GM23338 (cell line): ENCODE results near the gene LSM14B. TPM values are rescaled to one million over a fixed set of nuclear protein-coding genes. Genes with fewer than 3 reads are reported as not detected.

Source experiments
- ATAC-seq: fragments of 200-7000 bp; cut with Tn5 transposase; 3 replicates; pipeline ENCODE4 v1.9.1; 2020
- DNase-seq: peaks from one replicate; pipeline ENCODE4 v3.0.0-alpha.2; 2015; ENCODE audit warnings: low spot score
- H2AFZ ChIP-seq: fragments of 200-600 bp; sonication (generic); 2 replicates; pipeline ENCODE4 v1.8.0; 2016; ENCODE audit warnings: antibody characterized with exemption, mild to moderate bottlenecking, moderate library complexity
- H3F3A ChIP-seq: fragments of 200-600 bp; sonication (generic); replicated peaks from 2 replicates; pipeline ENCODE4 v1.8.0; 2017; ENCODE audit warnings: antibody characterized with exemption, mixed run types, low read depth
- H3K27ac ChIP-seq: fragments of 200-600 bp; sonication (generic); 2 replicates; pipeline ENCODE4 v1.6.1; 2016; ENCODE audit warnings: low read depth
- H3K27me3 ChIP-seq: fragments of 200-600 bp; sonication (generic); 2 replicates; pipeline ENCODE4 v1.8.0; 2016; ENCODE audit warnings: mild to moderate bottlenecking, mixed run types, moderate library complexity; ENCODE audit not compliant: insufficient read depth
- H3K36me3 ChIP-seq: fragments of 200-600 bp; sonication (generic); 2 replicates; pipeline ENCODE4 v1.8.0; 2016; ENCODE audit warnings: mild to moderate bottlenecking; ENCODE audit not compliant: insufficient read depth
- H3K4me1 ChIP-seq: fragments of 200-600 bp; sonication (generic); 2 replicates; pipeline ENCODE4 v1.8.0; 2016; ENCODE audit warnings: mild to moderate bottlenecking, moderate library complexity; ENCODE audit not compliant: insufficient read depth
- H3K4me2 ChIP-seq: fragments of 200-600 bp; sonication (generic); 2 replicates; pipeline ENCODE4 v1.7.1; 2017; ENCODE audit warnings: mixed run types
- H3K4me3 ChIP-seq: fragments of 200-600 bp; sonication (generic); 2 replicates; pipeline ENCODE4 v1.6.1; 2016; ENCODE audit warnings: mixed run types
- H3K79me2 ChIP-seq: fragments of 200-600 bp; sonication (generic); replicated peaks from 2 replicates; pipeline ENCODE4 v1.8.0; 2017; ENCODE audit warnings: mild to moderate bottlenecking; ENCODE audit not compliant: insufficient read depth
- H3K9me2 ChIP-seq: fragments of 200-600 bp; sonication (generic); 2 replicates; pipeline ENCODE4 v1.8.0; 2017; ENCODE audit not compliant: insufficient read depth
- H4K20me1 ChIP-seq: fragments of 200-600 bp; sonication (generic); replicated peaks from 2 replicates; pipeline ENCODE4 v1.8.0; 2017; ENCODE audit warnings: mild to moderate bottlenecking; ENCODE audit not compliant: insufficient read depth
- H3K27ac Mint-ChIP-seq: 2 replicates; pipeline ENCODE4 v1.8.0; 2020; ENCODE audit warnings: inconsistent platforms, mild to moderate bottlenecking, moderate library complexity, mixed read lengths
- H3K27me3 Mint-ChIP-seq: 3 replicates; pipeline ENCODE4 v1.8.0; 2022; ENCODE audit warnings: low read depth, mild to moderate bottlenecking, moderate library complexity, mixed read lengths, inconsistent platforms; ENCODE audit not compliant: insufficient read depth, poor library complexity
- H3K36me3 Mint-ChIP-seq: 3 replicates; pipeline ENCODE4 v1.8.0; 2021; ENCODE audit warnings: low read depth, mild to moderate bottlenecking, inconsistent platforms, moderate library complexity, mixed read lengths
- H3K4me1 Mint-ChIP-seq: 3 replicates; pipeline ENCODE4 v1.8.0; 2020; ENCODE audit warnings: mild to moderate bottlenecking, inconsistent platforms, mixed read lengths
- H3K4me3 Mint-ChIP-seq: 3 replicates; pipeline ENCODE4 v1.8.0; 2021; ENCODE audit warnings: moderate library complexity, mild to moderate bottlenecking, inconsistent platforms, mixed read lengths
- H3K9me3 Mint-ChIP-seq: 3 replicates; pipeline ENCODE4 v1.8.0; 2020; ENCODE audit warnings: moderate library complexity, mild to moderate bottlenecking, inconsistent platforms, mixed read lengths
- CREB1 ChIP-seq: fragments of 250-450 bp; sonication (Bioruptor Pico); IDR thresholded peaks from 2 replicates; pipeline ENCODE4 v1.5.0; 2020; ENCODE audit warnings: low read depth, mild to moderate bottlenecking, moderate library complexity
- EZH2 ChIP-seq: fragments of 200-600 bp; sonication (generic); IDR thresholded peaks from one replicate; pipeline ENCODE4 v1.8.0; 2017; ENCODE audit warnings: antibody characterized with exemption, mild to moderate bottlenecking, low read depth; ENCODE audit not compliant: unreplicated experiment
- EZH2phosphoT487 ChIP-seq: fragments of 200-600 bp; sonication (generic); IDR thresholded peaks from one replicate; pipeline ENCODE4 v1.8.1; 2018; ENCODE audit warnings: antibody characterized with exemption; ENCODE audit not compliant: unreplicated experiment
- JUNB ChIP-seq: IDR thresholded peaks from one replicate; pipeline ENCODE4 v1.6.1; 2016; ENCODE audit warnings: antibody characterized with exemption; ENCODE audit not compliant: unreplicated experiment
- NANOG ChIP-seq: IDR thresholded peaks from 2 replicates; pipeline ENCODE4 v1.6.1; 2016; ENCODE audit warnings: antibody characterized with exemption, borderline replicate concordance
- POLR2AphosphoS5 ChIP-seq: IDR thresholded peaks from 2 replicates; pipeline ENCODE4 v1.6.1; 2016; ENCODE audit warnings: antibody characterized with exemption, low read depth
- REST ChIP-seq: IDR thresholded peaks from one replicate; pipeline ENCODE4 v1.6.1; 2018; ENCODE audit warnings: antibody characterized with exemption; ENCODE audit not compliant: unreplicated experiment
- ZNF114 ChIP-seq: fragments of 250-450 bp; sonication (Bioruptor Pico); IDR thresholded peaks from 2 replicates; pipeline ENCODE4 v1.5.0; 2020; ENCODE audit warnings: mild to moderate bottlenecking, moderate library complexity
- ZNF331 ChIP-seq: fragments of 250-450 bp; sonication (Bioruptor Pico); IDR thresholded peaks from 2 replicates; pipeline ENCODE4 v1.5.0; 2020; ENCODE audit warnings: low read depth, mild to moderate bottlenecking, moderate library complexity
- polyA plus RNA-seq: library from polyadenylated mRNA; unstranded; fragments of >200 nt; fragmentation: Nextera tagmentation; extraction: Ambion mirVana; gene quantifications from 2 replicates; pipeline ENCODE4 v1.2.1, GENCODE V29; 2016
- total RNA-seq: library from RNA; depleted of rRNA; stranded (reverse); fragments of >200 nt; shearing (Covaris generic); gene quantifications from 2 replicates; pipeline ENCODE4 v1.2.3, GENCODE V29; 2014
- TF ChIP-seq, protein P1 (sequence below): IDR thresholded peaks from 2 replicates; pipeline ENCODE4 v1.6.1; 2016; ENCODE audit warnings: antibody characterized with exemption
- TF ChIP-seq, protein P2 (sequence below), 2 experiments: fragments of 200-600 bp in 1 of 2; sonication (generic) in 1 of 2; conservative IDR thresholded peaks; 2 replicates each; pipeline versions ENCODE4 v1.5.1 to v1.6.1; 2016 to 2017; ENCODE audit warnings: antibody characterized with exemption in 2 of 2, low read depth in 2 of 2, mild to moderate bottlenecking in 2 of 2, moderate library complexity in 1 of 2

The LSM14B gene
- total and polyA plus RNA-seq, 2 experiments from 2014 or later: 9.6 to 55.7 TPM

DNA sequence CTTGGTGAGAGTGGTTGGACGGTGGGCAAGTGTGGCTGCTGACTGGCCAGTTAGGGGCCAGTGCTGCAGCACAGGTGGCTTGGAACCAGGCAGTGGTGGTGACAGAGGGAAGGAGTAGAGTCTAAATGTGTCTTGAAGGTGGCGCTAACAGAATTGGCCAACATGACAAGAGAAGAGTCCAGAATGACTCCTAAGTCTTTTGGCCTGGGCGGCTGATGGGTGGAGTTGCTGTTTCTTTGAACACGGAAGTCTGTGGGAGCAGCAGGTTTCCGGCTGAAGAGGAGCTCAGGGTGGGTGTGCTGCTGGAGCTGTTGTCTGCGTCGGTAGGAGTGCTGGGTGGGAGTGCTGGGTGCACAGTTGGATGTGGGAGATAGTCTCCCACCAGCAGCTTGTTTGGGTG lies 10.1 kb downstream of the LSM14B start:
- Mint-ChIP-seq H3K4me3 (no peak overlapping the region; the same call in 2 of the 3 replicates), H3K27me3 (peaks cover 12% of the 10 kb centered on the region), H3K4me1 (peaks cover 2% of the 10 kb centered on the region; the same call in 1 of the 3 replicates), H3K9me3 (no peaks in the 10 kb centered on the region; the same call in 2 of the 3 replicates), H3K36me3 (peaks cover 96% of the 10 kb centered on the region), H3K27ac (no peak overlapping the region)
- Histone ChIP-seq H2AFZ (no peak overlapping the region), H3K4me1 (no peaks in the 10 kb centered on the region), H3K4me3 (no peak overlapping the region), H3K36me3 (peaks cover 54% of the 10 kb centered on the region), H3K27ac (no peak overlapping the region), H4K20me1 (peaks cover 33% of the 10 kb centered on the region), H3K27me3 (no peaks in the 10 kb centered on the region), H3K4me2 (no peak overlapping the region), H3K79me2 (peaks cover 18% of the 10 kb centered on the region; the same call in 1 of the 2 replicates), H3F3A (peaks cover 13% of the 10 kb centered on the region), H3K9me2 (no peaks in the 10 kb centered on the region)
- ATAC-seq: no peak
- no peak for DNase-seq
- TF ChIP-seq CREB1 (CRISPR knock-in tag) (no peak), NANOG (no peak), JUNB (no peak), REST (no peak), POLR2AphosphoS5 (no peak), EZH2 (no peak)
- TF ChIP-seq, protein P1, sequence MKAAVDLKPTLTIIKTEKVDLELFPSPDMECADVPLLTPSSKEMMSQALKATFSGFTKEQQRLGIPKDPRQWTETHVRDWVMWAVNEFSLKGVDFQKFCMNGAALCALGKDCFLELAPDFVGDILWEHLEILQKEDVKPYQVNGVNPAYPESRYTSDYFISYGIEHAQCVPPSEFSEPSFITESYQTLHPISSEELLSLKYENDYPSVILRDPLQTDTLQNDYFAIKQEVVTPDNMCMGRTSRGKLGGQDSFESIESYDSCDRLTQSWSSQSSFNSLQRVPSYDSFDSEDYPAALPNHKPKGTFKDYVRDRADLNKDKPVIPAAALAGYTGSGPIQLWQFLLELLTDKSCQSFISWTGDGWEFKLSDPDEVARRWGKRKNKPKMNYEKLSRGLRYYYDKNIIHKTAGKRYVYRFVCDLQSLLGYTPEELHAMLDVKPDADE: no peak

DNA sequence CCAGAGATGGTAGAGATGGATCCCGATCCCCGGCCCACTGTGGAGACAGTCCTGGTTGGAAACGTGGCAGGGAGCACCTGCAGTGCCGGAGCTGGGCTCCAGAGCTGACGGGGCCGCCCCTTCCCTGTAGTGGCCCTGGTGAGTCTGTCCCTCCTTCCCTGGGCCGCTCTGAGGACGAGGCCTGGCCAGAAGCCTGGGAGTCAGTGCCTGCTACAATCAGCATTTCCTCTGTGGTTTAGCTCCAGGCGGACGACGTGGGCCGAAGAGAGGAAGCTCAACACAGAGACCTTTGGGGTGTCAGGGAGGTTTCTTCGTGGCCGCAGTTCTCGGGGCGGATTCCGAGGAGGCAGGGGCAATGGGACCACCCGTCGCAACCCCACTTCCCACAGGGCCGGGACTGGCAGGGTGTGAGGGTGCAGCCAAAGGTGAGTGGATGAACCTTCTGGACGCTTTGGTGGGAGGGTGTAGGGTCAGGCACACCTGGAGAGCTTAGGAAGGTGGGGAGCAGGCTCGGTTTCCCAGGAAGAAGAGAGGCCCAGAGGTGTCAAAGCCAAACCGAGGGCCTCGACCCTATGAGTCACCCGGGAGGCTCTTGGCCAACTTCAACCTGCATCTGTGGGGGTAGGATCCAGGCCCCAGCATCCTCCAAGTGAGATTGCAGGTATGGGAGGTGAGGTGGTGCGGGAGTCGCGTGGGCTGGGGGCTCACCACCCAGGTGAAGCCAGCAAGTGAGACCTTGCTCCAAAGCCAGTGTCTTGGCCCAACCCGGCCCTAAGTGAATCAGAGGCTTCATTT lies 11.0 kb downstream of the LSM14B start:
- Histone ChIP-seq H3K4me3 (no peak overlapping the region), H3K4me2 (no peak overlapping the region), H3F3A (peaks cover 19% of the 10 kb centered on the region), H3K36me3 (peaks cover 54% of the 10 kb centered on the region), H3K9me2 (no peaks in the 10 kb centered on the region), H4K20me1 (peaks cover 37% of the 10 kb centered on the region), H3K4me1 (no peaks in the 10 kb centered on the region), H3K27ac (no peak overlapping the region), H3K79me2 (peaks cover 13% of the 10 kb centered on the region; the same call in 1 of the 2 replicates), H2AFZ (no peak overlapping the region), H3K27me3 (no peaks in the 10 kb centered on the region)
- no peak for DNase-seq
- H3K36me3 Mint-ChIP-seq: peaks cover 96% of the 10 kb centered on the region
- peaks cover 12% of the 10 kb centered on the region for H3K27me3 Mint-ChIP-seq
- peaks cover 2% of the 10 kb centered on the region; the same call in 1 of the 3 replicates for H3K4me1 Mint-ChIP-seq
- H3K27ac Mint-ChIP-seq: no peak overlapping the region
- H3K4me3 Mint-ChIP-seq: no peak overlapping the region
- H3K9me3 Mint-ChIP-seq: no peaks in the 10 kb centered on the region; the same call in 2 of the 3 replicates
- no peak for ATAC-seq
- TF ChIP-seq EZH2phosphoT487 (no peak), CREB1 (CRISPR knock-in tag) (no peak), EZH2 (no peak), JUNB (no peak), REST (no peak), ZNF114 (CRISPR knock-in tag) (no peak), NANOG (no peak), ZNF331 (CRISPR knock-in tag) (no peak)
- TF ChIP-seq, protein P2, sequence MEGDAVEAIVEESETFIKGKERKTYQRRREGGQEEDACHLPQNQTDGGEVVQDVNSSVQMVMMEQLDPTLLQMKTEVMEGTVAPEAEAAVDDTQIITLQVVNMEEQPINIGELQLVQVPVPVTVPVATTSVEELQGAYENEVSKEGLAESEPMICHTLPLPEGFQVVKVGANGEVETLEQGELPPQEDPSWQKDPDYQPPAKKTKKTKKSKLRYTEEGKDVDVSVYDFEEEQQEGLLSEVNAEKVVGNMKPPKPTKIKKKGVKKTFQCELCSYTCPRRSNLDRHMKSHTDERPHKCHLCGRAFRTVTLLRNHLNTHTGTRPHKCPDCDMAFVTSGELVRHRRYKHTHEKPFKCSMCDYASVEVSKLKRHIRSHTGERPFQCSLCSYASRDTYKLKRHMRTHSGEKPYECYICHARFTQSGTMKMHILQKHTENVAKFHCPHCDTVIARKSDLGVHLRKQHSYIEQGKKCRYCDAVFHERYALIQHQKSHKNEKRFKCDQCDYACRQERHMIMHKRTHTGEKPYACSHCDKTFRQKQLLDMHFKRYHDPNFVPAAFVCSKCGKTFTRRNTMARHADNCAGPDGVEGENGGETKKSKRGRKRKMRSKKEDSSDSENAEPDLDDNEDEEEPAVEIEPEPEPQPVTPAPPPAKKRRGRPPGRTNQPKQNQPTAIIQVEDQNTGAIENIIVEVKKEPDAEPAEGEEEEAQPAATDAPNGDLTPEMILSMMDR (conservative IDR thresholded peaks at IDR 0.05; ENCODE audit: low read depth in 2 of 2): no peak
- TF ChIP-seq, protein P1: no peak
